IMR-90 (cell line): ENCODE results near the gene ZNF532. TPM values are rescaled to one million over a fixed set of nuclear protein-coding genes. Genes with fewer than 3 reads are reported as not detected.

Experiments used
- ATAC-seq: fragments of 200-7000 bp; cut with Tn5 transposase; 2 replicates; pipeline ENCODE4 v1.9.1; 2020; ENCODE audit warnings: low read depth, mild to moderate bottlenecking, moderate library complexity
- BruUV-seq: library from RNA; stranded (reverse); fragments of 400-500 nt; replicated peaks from 2 replicates; lab custom pipeline; 2021; lab: Mats Ljungman, UMichigan
- CTCF ChIA-PET: fragments of 300-600 bp; formaldehyde crosslinking; extraction: SDS; loops from one replicate; lab custom pipeline; 2021; ENCODE audit warnings: antibody characterized with exemption; lab: Yijun Ruan, JAX
- POLR2A ChIA-PET: fragments of 300-600 bp; sonication (Branson Sonifier 250); formaldehyde crosslinking; loops from one replicate; lab custom pipeline; 2022; ENCODE audit warnings: antibody characterized with exemption; ENCODE audit not compliant: unreplicated experiment; lab: Charles Lee
- DNase-seq: peaks from one replicate; pipeline ENCODE4 v3.0.0; 2013
- H2AFZ ChIP-seq: replicated peaks from 2 replicates; pipeline ENCODE3; 2013; ENCODE audit warnings: low read length, mild to moderate bottlenecking; ENCODE audit not compliant: poor library complexity
- H2AK5ac ChIP-seq: 2 replicates; pipeline ENCODE4 v1.6.1; 2013; ENCODE audit warnings: low read depth, low read length, inconsistent platforms
- H2AK9ac ChIP-seq: replicated peaks from 2 replicates; pipeline ENCODE3; 2013; ENCODE audit warnings: mild to moderate bottlenecking, low read depth, low read length, moderate library complexity; ENCODE audit not compliant: poor library complexity
- H2BK120ac ChIP-seq: 2 replicates; pipeline ENCODE4 v1.6.1; 2013; ENCODE audit warnings: low read depth, low read length, inconsistent platforms
- H2BK15ac ChIP-seq: 3 replicates; pipeline ENCODE4 v1.6.1; 2013; ENCODE audit warnings: low read depth, low read length, inconsistent platforms
- H2BK20ac ChIP-seq: 2 replicates; pipeline ENCODE4 v1.6.1; 2013; ENCODE audit warnings: low read depth, mild to moderate bottlenecking, inconsistent platforms, low read length, moderate library complexity
- H2BK5ac ChIP-seq: 2 replicates; pipeline ENCODE4 v1.6.1; 2013; ENCODE audit warnings: mild to moderate bottlenecking, low read depth, low read length, inconsistent platforms; ENCODE audit not compliant: poor library complexity, severe bottlenecking
- H3K14ac ChIP-seq: replicated peaks from 2 replicates; pipeline ENCODE4 v1.6.1; 2013; ENCODE audit warnings: low read depth, low read length, inconsistent platforms
- H3K18ac ChIP-seq: 2 replicates; pipeline ENCODE4 v1.6.1; 2013; ENCODE audit warnings: low read depth, low read length, control low read depth
- H3K23ac ChIP-seq: 2 replicates; pipeline ENCODE4 v1.6.1; 2013; ENCODE audit warnings: low read depth, low read length, inconsistent platforms
- H3K27ac ChIP-seq: 2 replicates; pipeline ENCODE4 v1.5.1; 2013; ENCODE audit warnings: mild to moderate bottlenecking, control low read depth, low read length; ENCODE audit not compliant: insufficient read depth
- H3K27me3 ChIP-seq: 2 replicates; pipeline ENCODE4 v1.6.1; 2013; ENCODE audit warnings: low read length; ENCODE audit not compliant: control insufficient read depth, insufficient read depth
- H3K36me3 ChIP-seq: 2 replicates; pipeline ENCODE4 v1.6.1; 2013; ENCODE audit warnings: low read length, mixed read lengths; ENCODE audit not compliant: control insufficient read depth, insufficient read depth
- H3K4ac ChIP-seq: 2 replicates; pipeline ENCODE4 v1.6.1; 2013; ENCODE audit warnings: low read depth, low read length, inconsistent platforms
- H3K4me1 ChIP-seq: 2 replicates; pipeline ENCODE4 v1.6.1; 2013; ENCODE audit warnings: low read length, mixed read lengths; ENCODE audit not compliant: control insufficient read depth, insufficient read depth
- H3K4me2 ChIP-seq: 2 replicates; pipeline ENCODE4 v1.6.1; 2013; ENCODE audit warnings: low read depth, mild to moderate bottlenecking, control low read depth, low read length, moderate library complexity
- H3K4me3 ChIP-seq: 2 replicates; pipeline ENCODE4 v1.5.1; 2013; ENCODE audit warnings: low read depth, mild to moderate bottlenecking, control low read depth, low read length, moderate library complexity; ENCODE audit not compliant: insufficient read depth
- H3K56ac ChIP-seq: 2 replicates; pipeline ENCODE4 v1.6.1; 2013; ENCODE audit warnings: low read length, inconsistent platforms; ENCODE audit not compliant: insufficient read depth; ENCODE audit errors: extremely low read depth
- H3K79me1 ChIP-seq, 2 experiments: 2 replicates each; pipeline ENCODE4 v1.6.1; 2013; ENCODE audit warnings: low read length in 2 of 2, inconsistent platforms in 1 of 2, low read depth in 1 of 2
- H3K9ac ChIP-seq: 2 replicates; pipeline ENCODE4 v1.6.1; 2013; ENCODE audit warnings: low read depth, low read length, control low read depth
- H3K9me1 ChIP-seq: 2 replicates; pipeline ENCODE4 v1.6.1; 2013; ENCODE audit warnings: low read length, inconsistent platforms; ENCODE audit not compliant: insufficient read depth
- H3K9me3 ChIP-seq: 2 replicates; pipeline ENCODE4 v1.6.1; 2013; ENCODE audit warnings: low read length; ENCODE audit not compliant: control insufficient read depth, insufficient read depth
- H4K20me1 ChIP-seq: 2 replicates; pipeline ENCODE4 v1.6.1; 2013; ENCODE audit warnings: low read length, inconsistent platforms; ENCODE audit not compliant: insufficient read depth
- H4K5ac ChIP-seq: 2 replicates; pipeline ENCODE4 v1.6.1; 2013; ENCODE audit warnings: mild to moderate bottlenecking, low read depth, low read length, control low read depth
- H4K8ac ChIP-seq, 2 experiments: 2 replicates each; pipeline ENCODE4 v1.6.1; 2013; ENCODE audit warnings: low read depth in 2 of 2, low read length in 2 of 2, control low read depth in 1 of 2, inconsistent platforms in 1 of 2
- H4K91ac ChIP-seq: 2 replicates; pipeline ENCODE4 v1.6.1; 2013; ENCODE audit warnings: low read depth, low read length, inconsistent platforms; ENCODE audit not compliant: insufficient read depth
- MXI1 ChIP-seq: IDR thresholded peaks from 2 replicates; pipeline ENCODE4 v1.6.1; 2012; ENCODE audit warnings: low read depth, mild to moderate bottlenecking, low read length, moderate library complexity, borderline replicate concordance
- NFE2L2 ChIP-seq: fragments of 150-350 bp; IDR thresholded peaks from 2 replicates; pipeline ENCODE4 v1.6.1; 2016; ENCODE audit warnings: low read depth, mild to moderate bottlenecking, low read length
- WGBS, 2 experiments: methylation state at CpG; one replicate each; pipeline versions ENCODE4 v1.1.5 to v1.1.7; 2013; ENCODE audit warnings: missing lambda C conversion rate in 2 of 2; ENCODE audit not compliant: insufficient read length in 1 of 2; ENCODE audit errors: extremely low coverage in 2 of 2; 5-methylcytosine and 5-hydroxymethylcytosine counted together
- dilution Hi-C: fragments of 300-500 bp; cut with HindIII; formaldehyde crosslinking; loops from one replicate; pipeline ENCODE4 v1.14.3; 2018; ENCODE audit warnings: low sequenced_read_pairs; ENCODE audit not compliant: unreplicated experiment
- in situ Hi-C: fragments of 300-500 bp; cut with MboI; formaldehyde crosslinking; loops from 3 replicates; pipeline ENCODE4 v1.14.3; 2019; ENCODE audit warnings: low sequenced_read_pairs, inconsistent platforms, mixed read lengths
- intact Hi-C: fragments of 100-400 bp; cut with micrococcal nuclease; formaldehyde crosslinking; loops from 2 replicates; pipeline ENCODE4 v1.10.0; 2022
- polyA plus RNA-seq, 3 experiments: library from polyadenylated mRNA; depleted of rRNA; stranded (reverse); fragments of >200 nt; gene quantifications; 2 replicates each; pipeline ENCODE4 v1.2.3, GENCODE V29; 2012; ENCODE audit warnings: low replicate concordance in 1 of 3
- total RNA-seq: library from RNA; depleted of rRNA; stranded (reverse); fragments of >200 nt; gene quantifications from 2 replicates; pipeline ENCODE4 v1.2.3, GENCODE V29; 2012

The ZNF532 gene
- total and polyA plus RNA-seq, 2 of the 4 experiments (the other 2 are of a cell fraction), result 29.9 to 45.8 TPM

- CTCF ChIA-PET, result no interaction called here
- H3K4me2 ChIP-seq, result no peak overlapping the region
- H3K27me3 ChIP-seq, result no peaks in the 10 kb centered on the region
- in situ Hi-C loops (no loop called here), intact Hi-C loops (no loop called here), dilution Hi-C loops (no loop called here)
- POLR2A ChIA-PET, result no interaction called here
- H3K56ac ChIP-seq, result no peak overlapping the region
- no peak for ATAC-seq
- peaks cover 28% of the 10 kb centered on the region; the same call in 1 of the 2 replicates for H3K9me1 ChIP-seq
- TF ChIP-seq NFE2L2, result peak; percentile 20; the same call in 1 of the 2 replicates
- TF ChIP-seq MXI1, result no peak
- no peak overlapping the region for H3K4me3 ChIP-seq
- no peak overlapping the region for H2BK5ac ChIP-seq
- no peaks in the 10 kb centered on the region for H3K9me3 ChIP-seq
- no peaks in the 10 kb centered on the region; the same call in 1 of the 2 replicates for H4K20me1 ChIP-seq
- peak overlapping the region; percentile 6; the same call in 1 of the 2 replicates for H2BK20ac ChIP-seq
- peaks cover 11% of the 10 kb centered on the region for H3K4me1 ChIP-seq
- no peak overlapping the region for H4K5ac ChIP-seq
- peak overlapping the region; percentile 66; the same call in 1 of the 2 replicates for H3K4ac ChIP-seq
- no peak overlapping the region for H3K23ac ChIP-seq
- no peak overlapping the region; a peak in 1 of 4 replicates for H4K8ac ChIP-seq
- H3K27ac ChIP-seq, result no peak overlapping the region
- H3K9ac ChIP-seq, result no peak overlapping the region
- H3K18ac ChIP-seq, result no peak overlapping the region
- no peak overlapping the region for H2AK9ac ChIP-seq
- H3K79me1 ChIP-seq, result no peaks in the 10 kb centered on the region; a peak in 1 of 4 replicates
- peak overlapping the region; percentile 50 for H2BK120ac ChIP-seq
- peak overlapping the region; percentile 71; the same call in 2 of the 3 replicates for H2BK15ac ChIP-seq
- peak; percentile 91 for DNase-seq
- peak overlapping the region; percentile 81; the same call in 1 of the 2 replicates for H2AK5ac ChIP-seq
- BruUV-seq, result no TSS peak
- peak overlapping the region; percentile 14; the same call in 1 of the 2 replicates for H4K91ac ChIP-seq
- no peaks in the 10 kb centered on the region for H3K36me3 ChIP-seq
- H2AFZ ChIP-seq, result no peak overlapping the region
- 0 out of 2 replicates have a peak overlapping the region, but pooled peaks have one; percentile 18 for H3K14ac ChIP-seq
- WGBS, 2 experiments, result 62% methylated on average over 3 of the region's 12 CpGs; no CpG with 5 or more reads in 1 of the 2 experiments
Observed at GRCh38 chr18:58996131-58996641, 131.5 kb downstream of the ZNF532 start.
